HG03064 (cell line): Measurements from ENCODE around the gene CARD8.

Source experiments
- ATAC-seq: cut with Tn5 transposase; IDR thresholded peaks from one replicate; pipeline ENCODE4 v1.9.1; 2021; ENCODE audit warnings: low read depth; ENCODE audit not compliant: unreplicated experiment

CARD8 gene

DNA sequence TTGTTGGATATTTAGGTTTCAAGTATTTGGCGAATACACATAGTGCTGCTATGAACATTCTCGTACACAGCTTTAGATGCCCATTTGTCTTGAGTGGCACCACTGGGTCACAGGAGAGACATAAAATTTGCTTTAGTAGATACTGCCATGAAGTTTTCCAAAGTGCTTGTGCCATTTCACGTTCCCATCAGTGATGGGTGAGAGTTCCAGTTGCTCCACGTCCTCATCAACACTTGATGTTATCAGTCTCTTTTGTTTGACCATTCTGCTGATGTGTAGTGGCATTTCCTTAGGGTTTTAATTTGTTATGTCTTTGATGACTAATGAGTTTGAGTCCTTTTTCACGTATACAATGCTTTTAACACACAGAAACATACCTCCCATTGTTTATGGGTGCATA, 74.2 kb downstream of the CARD8 start:
- ATAC-seq, result no peak

DNA sequence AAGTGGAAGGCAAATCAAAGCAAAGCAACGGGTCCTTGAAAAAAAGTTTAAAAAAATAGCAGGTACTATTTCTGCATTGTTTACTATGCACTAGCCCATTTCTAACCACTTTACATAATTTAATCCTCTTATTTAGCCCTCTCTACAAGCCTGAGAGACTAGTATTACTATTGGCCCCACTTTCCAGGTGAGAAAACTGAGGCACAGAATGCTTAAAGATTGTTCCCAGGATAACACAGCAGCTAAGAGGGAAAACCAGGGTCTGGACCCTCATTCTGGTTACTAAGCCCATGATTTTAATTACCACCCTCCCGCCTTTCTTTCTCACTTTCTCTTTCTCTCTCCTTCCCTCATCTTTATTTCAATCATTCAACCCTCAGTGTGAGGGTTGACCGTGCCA, 79.5 kb downstream of the CARD8 start:
- ATAC-seq, result no peak

DNA sequence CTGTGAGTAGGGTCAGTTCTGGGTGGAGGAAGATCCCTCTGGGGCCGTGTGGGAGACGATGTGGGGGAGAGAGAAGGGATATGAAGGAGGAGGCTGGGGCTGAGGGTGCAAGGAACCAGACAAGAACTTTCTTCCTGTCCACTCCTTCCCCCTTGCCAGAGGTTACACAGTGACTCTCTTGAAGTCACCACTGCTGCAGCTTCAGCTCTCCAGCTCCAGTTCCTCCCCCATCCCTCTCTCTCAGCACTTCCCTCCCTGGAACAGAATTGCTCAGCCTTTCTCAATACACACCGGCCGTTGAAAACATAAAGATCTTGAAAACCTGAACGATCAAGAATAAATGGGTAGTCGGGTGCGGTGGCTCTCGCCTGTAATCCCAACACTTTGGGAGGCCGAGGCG, 80.1 kb downstream of the CARD8 start:
- ATAC-seq, result no peak

DNA sequence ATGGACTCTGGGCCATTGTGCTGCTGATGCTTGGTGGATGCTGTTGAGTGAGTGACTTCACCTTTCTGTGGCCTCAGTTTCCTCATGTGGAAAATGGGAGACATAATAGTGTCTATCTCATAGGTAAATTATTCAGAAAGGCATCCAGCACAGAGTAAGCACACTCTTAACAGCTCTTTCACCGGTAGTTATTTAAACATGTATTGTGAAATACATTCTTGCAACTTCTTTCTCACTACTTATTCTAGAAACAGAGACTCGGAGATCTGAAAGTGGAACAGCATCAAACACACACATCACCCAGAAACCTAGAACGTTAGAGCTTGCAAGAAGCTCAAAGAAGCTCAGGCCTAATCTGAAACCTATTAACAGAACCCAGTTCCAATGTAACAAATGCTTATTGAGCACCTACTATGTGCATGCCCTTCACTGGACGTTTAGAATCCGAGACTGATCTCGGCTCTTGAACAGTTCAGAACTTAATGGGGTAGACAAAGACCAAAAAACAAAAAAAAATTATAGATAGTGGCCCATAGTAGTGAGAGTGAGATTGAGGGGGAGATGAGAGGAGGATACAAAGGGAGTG, 81.2 kb downstream of the CARD8 start:
- no peak for ATAC-seq

DNA sequence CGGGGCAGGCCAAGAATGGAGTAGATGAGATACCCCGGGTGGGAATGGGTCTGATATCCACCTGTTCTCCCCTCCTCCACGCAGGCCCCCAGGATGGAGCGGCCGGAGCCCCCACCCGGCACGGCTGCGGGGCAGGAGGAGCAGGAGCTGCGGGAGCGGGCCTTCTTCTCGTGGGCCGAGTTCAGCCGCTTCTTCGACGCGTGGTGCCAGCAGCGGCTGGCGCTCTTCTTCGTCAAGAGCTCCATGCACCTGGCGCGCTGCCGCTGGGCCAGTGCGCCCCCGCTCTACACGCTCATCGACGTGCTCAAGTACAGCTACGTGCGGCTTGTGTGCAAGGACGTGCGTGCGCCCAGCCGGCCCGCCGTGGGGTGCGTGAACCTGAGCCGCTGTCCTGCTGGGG, 84.0 kb downstream of the CARD8 start:
- no peak for ATAC-seq

DNA sequence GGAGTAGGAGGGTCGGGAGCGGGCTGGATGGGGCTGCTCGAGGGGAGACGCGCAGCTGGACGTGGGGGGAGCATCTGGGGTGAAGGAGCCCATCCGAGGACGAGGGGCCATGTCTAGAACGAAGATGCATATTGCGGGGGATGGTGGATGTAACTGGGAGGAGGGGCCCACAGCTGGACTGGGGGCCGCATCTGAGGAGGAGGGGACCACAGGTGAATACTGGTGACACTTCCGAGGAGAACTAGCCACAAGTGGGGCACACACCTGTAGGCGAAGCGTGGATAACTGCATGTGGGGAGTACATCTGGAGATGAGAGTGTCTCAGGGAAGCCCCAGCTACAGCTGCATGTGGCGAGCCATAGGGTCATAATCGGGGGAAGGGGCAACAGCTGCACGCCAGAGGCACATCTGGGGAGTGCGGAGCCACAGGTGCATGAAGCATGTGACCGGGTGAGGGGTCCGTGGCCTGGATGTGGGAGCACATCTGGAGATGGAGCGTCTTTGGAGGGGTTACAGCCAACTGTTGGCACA, 84.8 kb downstream of the CARD8 start:
- no peak for ATAC-seq

DNA sequence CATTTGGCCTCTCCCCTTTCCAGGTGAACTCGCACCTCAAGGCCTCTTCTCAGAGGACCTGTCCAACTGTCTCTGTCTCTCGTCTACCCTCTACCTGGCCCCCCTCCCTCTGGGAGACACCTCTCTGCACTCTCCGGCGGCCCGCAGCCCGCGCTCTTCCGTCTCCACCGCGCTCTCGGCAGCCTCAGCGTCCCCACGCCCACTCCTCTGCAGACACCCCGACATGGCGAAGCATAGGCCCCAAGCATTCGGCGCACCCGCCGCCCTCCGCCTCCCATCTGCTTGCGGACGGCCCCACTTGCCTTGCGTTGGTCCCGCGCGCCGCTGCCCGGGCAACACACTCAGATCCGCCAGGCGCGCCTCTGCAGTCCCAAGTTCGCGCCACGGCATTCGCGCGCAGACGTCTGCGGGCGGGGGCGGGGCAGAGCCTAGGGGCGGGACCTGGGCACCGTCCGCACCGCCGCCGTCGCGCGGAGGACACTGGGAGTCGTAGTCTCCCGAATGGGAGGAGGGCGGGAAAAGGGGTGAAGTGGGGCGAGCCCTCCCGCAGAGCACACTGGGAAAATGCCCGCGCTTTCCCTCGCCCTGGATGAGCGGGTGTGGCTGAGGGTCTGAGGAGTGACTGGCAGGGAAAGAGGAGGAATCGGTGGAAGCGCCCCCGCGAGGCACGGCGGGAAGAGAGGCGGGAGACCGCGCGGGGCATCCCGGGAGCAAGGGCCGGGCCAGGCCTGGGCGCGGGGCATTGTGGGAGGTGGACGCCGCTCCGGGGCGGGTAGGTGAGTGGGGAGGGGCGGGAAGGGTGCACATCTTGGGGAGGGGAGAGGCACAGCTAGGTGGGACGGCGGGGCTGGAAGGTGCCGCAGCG, 85.5 kb downstream of the CARD8 start, which contains the start of the genes LIG1 and ZSWIM9:
Gene LIG1 (minus strand): TSS at position 406 of the 865 bp plus-strand sequence. CDS start 4,778 bp downstream, outside the sequence.
Gene ZSWIM9 (plus strand): TSS at position 742 of the 865 bp plus-strand sequence. CDS start 1,123 bp downstream, outside the sequence.
- ATAC-seq, result peak; percentile 64

DNA sequence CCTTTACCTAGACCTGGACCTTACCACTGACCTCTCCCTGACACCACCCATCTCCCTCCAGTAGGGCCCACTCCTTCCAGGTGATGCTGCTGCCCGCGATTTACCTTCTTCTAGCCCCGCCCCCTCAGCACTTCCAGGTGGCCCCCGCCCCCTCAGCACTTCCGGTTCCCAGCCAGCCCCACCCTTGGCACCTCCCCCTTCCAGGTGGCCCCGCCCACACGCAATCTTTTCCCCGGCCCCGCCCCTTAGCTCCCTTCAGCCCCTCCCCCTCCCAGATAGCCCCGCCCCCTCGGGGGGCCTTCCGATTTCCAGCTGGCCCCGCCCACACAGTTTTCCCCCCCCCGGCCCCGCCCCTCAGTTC, 86.2 kb downstream of the CARD8 start:
- ATAC-seq, result no peak

DNA sequence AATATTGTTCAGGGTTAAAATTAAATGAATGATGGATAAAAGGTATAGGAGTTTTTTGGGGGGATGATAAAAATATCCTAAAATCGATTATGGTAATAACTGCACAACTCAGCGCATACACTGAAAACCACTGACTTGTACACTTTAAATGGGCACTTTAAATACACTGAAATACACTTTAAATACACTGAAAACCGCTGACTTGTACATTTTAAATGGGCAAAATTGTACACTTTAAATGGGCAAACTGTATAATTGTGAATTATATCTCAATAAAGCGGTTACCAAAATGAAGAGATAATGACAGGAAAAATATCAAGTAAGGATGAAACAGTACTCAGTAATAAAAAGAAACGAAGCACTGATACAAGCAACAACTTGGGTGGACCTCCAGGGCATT, 87.0 kb downstream of the CARD8 start:
- no peak for ATAC-seq

DNA sequence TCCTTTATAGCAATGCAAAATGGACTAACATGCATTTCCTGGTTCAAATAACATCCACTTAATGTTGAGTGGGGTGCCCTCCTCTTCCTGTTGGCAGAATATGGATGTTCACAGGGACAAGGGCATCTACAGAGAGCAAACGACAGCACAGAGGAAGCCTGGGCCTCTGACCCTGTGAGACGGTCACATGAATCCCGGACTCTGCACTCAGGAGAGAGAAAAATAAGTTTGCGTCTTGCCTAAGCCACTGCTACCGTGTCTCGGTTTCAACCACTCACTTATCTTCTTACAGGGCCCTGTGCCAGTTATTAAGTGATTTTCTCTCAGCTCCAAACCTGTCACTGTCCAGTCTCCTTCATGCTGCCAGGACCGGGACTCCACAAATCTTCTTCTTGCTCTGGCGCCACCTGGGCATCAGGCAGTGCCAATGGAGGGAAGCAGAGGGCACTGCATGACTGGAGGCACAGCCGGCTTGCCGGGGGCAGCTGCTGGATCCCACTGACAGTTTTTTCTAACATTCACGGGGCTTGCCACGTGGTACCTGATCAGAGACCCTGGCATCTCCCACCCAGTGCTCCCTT, 97.4 kb downstream of the CARD8 start:
- ATAC-seq, result no peak
